Myocyte (in vitro differentiated cells): ENCODE data around the gene HOXD4. TPM values are rescaled to one million over a fixed set of nuclear protein-coding genes. Genes with fewer than 3 reads are reported as not detected.
A peak's percentile ranks its signal among the peaks of the same experiment; 100 is the strongest.

Experiments
- DNase-seq: peaks from one replicate; pipeline ENCODE4 v3.0.0-alpha.2; 2012; ENCODE audit warnings: low read depth
- total RNA-seq: library from RNA; depleted of rRNA; stranded (reverse); fragments of >200 nt; gene quantifications from 2 replicates; pipeline ENCODE4 v1.2.3, GENCODE V29; 2014

HOXD4 gene
- total RNA-seq, 1 donor from 2014 or later: not detected

DNA sequence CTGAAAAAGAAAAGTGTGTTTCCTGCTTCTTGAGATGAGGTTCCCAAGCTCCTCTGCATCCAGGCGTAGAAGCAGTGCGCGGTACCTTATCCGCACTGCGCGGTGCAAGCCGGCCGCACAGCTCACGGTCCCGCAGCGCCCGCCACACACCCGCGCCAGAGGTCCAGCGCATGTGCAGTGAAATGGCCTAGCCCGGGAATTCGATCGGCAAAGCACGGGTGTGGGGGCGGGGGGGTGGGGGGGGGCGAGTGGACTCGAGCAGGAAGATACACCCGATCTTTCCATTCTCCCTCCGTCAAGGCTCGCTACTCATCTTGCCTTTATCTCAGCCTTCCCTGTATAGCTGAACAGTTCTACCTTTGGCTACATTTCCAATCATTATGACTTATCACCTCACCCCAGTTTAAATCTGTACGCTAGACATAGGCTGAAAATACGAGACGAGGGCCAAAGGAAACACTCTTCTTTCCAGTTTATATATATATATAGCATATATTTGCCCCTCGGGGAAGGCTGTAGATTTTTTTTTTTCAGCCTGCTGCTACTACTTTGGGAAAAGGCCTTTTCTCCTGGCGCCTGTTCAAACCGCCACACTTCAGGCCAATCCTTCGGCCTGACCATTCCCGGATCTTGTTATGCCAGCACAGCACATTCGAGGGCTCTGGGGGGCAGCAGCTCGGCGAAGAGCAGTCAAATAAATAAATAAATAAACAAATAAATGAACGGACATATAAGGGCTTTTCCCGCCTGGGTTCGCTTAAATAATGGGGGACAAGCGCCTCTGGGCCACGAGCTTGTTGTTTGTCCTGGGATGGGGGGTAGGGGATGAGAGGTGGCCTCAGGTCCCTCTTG lies 11.5 kb upstream of the HOXD4 start:
- no peak for DNase-seq

DNA sequence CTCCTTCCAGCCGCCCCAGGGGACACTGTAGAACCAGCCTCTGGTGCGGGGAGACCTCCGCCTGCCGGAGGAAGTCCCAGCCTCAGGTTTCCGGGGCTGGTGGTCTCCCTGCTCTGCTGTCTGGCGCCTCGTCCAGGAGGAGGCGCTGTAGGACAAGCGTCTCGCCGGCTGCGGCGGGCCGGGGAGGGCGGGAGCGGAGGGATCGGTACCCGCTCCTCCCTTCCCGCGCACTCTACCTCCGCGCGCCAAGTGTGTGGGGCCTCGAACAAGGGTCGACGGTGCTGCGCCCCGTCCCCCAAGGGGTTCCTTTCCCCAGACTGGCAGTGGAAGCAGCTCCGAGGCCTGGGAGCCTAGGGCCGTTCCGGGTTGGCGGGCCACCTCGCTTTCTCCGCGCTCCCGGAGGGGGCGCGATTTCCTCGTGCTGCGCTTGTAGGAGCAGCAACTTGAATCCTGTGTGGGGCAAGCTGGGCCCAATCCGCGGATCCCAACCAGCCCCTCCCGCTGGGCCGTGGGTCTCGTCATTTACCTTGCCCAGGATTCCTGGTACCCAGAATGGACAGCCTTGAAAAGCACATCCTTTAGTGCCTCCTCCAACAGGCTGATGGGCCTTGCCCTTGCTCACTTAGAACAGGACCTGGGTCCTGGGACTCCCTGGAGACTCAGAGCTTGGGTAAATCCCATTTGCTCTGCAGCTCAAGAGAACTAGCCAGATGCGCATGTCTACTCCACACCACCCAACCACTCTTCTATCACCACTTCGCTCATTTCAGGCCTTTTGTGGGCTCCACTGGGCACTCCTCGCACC lies 10.6 kb upstream of the HOXD4 start:
- DNase-seq: peak; percentile 75

DNA sequence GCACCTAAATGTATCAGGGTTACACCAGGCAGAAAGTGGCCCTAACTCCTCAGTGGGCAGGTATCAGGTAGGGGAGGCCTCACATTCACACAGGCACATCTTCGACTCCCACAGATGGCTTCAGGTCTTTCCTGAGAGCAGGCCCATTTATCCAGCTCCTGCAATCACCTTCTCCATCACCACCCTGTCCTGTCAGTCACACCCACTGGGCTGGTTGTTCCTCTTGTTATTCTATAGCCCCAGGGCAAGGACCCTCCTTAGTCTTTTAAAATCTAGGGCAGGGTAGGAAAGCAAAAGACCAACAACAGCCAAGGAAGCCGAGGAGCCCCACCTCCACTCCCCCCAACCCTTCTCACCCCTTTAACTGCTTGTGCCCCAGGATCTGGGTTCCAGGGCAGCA lies 9.1 kb upstream of the HOXD4 start:
- no peak for DNase-seq

DNA sequence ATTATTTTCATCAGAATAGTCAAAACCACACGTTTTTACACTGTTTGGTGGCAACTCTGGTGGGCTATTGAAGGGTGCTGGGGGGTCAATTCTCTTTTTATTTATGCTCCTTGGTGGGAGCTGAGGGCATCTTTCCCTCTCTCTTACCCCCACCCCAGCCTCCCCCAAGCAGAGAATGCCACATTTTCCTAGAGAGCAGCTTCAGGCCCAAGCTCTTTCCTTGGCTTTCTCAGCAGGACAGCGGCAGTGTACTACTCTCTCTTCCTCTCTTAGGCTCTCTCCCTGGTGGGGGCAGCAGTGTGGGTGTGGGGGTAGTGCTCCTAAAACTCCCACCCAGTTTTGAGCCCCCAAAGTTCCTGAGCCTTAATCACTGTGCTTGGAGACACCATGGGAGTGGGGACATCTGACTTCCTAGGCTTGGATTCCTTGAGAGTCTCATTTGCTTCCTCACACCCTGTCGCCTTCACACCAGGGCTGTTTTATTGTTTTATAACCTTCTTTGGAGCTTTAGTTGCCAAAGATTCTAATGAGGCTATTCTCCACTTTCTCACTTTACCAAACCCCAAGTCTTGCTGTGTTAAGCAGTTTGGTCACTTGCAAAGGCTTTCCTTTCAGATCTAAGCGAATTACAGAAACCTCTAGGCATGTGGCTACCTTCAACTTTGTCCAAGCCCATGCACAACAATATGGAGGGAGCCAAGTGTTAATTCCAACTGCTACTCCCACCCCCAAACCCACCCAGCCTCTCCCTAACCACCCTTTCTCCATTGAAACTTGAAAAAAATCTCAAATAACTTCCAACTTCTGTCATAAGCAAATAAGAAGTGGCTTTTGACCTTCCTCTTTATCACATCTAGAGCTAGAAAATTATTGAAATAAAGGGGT lies 6.0 kb upstream of the HOXD4 start:
- no peak for DNase-seq

DNA sequence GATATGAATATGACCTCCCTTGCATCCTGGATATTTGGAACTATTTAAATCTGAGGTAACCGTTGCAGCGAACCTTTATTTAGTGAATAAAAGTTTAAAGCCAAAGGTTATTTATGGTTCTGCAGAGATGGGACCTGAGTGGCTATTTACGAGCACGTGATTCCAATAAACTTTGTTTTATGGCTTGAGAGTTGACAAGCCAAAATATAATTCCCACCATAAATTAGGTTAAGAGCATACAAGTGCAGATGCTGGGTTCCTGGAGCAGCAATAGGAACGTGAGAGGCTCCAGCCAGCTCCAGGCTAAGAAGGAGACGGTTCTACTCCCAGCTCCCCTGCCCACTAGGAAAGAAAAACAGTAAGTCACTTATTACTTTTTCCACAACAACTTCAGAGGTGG lies 5.2 kb upstream of the HOXD4 start:
- DNase-seq: no peak

DNA sequence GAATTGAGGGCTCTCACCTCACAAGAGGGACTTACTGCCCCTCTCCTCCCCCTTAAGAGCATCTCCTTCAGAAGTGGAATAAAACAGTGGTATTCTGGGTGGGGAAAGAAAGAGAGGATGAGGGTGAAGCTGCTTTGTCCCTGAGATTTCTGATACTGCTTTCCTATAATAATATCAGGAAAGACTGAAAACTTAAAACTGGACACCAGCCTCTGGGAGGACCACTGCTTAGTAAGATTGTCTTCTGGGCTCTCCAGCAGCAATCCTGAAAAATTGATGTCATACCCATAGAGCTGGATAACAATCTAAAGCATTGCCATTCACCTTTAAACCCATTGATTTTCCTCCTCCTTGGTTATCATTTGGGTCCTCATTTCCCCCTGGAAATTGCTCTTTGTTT lies 4.7 kb upstream of the HOXD4 start:
- DNase-seq: no peak

DNA sequence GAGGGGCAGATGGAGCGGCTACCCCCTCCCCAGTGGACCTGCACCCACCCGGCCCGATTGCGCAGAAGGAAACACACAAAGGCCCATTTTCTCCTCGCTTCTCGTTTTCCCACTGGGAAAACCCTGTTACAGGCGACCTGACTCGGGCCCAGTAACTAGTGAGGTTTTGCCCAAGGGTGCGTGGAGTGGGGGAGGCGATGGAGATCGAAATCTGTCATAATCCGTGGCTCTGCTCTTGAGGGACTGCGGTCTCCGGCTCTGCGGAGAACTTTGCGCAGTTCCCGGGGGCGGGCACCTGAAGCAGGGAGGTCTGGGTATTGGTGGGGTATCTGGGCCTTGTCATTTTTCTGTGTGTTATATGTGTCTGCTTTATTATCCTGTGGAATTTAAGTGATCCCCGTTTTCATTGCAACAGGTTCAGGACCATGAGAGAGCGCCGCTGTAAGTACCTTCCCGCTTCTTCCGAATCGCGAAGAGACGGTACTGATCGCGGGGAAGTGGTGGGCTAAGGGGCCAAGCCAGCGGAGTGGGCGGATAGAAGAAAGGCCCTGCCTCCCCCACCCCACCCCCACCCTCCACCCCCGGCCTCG lies 4.0 kb upstream of the HOXD4 start:
- no peak for DNase-seq

DNA sequence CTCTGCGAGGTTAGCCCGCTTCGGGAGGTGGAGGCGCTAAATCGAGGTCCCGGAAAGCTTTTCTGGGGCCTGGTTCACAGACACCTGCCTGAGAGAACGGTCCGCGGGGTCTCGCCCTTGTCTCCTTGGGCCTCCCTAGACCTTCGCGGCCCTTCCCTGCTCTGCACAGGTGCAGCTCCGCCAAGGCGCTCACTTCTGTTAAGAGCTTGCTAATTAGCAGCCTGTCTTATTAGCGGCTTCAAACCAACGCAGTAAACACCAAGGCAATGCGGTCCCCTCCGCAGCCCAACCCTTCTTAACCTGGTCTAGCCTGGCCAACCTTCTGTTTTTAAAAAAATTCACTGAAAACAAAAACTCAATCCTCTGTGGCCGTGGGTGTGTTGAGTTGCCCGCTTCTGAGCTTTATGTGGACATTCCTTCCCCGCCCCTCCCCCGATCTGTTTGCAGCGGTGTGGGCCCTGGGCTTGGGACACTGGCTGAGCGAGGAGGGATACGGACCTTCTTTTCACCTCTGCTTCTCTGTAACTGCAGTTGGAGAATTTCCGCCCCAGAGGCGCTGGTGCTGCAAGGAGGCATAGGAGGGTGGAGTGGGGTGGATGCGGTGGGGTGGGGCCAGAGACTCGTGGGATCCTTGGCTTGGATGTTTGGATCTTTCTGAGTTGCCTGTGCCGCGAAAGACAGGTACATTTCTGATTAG lies 3.4 kb upstream of the HOXD4 start:
- DNase-seq: no peak

DNA sequence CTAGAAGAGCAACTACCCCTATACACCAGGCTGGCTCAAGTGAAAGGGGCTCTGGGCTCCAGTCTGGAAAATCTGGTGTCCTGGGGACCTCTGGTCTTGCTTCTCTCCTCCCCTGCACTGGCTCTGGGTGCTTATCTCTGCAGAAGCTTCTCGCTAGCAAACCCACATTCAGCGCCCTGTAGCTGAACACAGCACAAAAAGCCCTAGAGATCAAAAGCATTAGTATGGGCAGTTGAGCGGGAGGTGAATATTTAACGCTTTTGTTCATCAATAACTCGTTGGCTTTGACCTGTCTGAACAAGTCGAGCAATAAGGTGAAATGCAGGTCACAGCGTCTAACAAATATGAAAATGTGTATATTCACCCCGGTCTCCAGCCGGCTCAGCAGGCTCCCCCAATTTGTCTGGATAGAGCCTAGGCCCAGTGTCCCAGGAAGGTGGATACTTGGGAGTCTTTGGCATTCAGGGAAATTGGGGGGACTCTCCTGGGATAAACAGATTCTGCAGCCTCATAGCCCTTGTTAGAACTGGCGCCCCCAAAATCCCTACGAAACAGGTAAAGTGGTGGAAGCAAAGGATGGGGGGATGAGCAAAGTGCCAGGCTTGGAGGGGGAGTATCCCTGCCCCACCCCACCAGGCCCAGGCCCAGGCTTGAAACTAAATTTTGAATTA lies 2.5 kb upstream of the HOXD4 start:
- no peak for DNase-seq

DNA sequence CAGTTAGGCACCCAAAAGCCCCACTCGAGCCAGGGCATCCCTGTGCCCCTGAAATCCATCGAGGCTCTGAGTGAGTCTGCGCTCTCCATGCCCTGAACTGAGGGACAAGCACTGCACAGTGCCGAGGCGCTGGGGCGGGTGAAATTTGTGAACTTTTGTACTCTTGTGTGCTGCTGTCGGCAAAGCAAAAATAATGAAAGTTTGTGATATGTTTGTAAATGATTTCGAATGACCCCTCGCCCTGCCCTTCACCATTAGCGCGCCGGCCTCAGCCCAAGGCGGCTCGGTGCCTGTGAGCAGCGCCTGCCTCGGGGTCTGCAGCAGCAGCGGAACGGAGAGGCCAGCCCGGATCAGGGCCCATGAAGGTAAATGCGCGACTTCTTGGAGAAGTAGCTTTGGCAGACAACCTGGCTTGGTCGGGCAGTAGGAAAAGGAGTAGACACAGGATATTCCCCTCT lies 1.8 kb upstream of the HOXD4 start:
- no peak for DNase-seq

DNA sequence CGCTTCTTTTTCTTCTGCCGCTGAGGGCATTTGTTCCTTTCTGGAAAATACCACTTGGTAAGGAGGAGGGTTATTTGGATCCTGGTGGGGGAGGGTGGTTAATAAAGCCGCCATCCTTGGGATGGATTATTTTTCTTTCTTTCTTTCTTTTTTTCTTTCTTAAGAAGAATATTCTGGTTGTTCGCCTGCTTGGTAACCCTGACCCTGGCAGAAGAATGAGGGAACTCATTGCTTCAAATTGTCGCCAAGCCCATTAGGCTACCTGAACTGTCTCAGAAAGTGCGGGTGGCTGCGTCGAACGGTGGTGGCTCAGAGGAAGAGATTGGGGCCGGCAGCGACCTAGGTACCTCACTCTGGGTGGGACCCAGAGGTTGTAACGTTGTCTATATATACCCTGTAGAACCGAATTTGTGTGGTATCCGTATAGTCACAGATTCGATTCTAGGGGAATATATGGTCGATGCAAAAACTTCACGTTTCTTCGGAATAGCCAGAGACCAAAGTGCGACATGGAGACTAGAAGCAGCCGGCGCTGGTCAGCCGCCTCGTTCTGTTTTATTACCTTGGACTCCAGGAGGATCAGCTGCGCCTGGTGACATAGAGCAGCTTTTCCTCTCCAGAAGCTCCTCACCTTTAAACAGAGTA lies 1.3 kb upstream of the HOXD4 start:
- DNase-seq: no peak

DNA sequence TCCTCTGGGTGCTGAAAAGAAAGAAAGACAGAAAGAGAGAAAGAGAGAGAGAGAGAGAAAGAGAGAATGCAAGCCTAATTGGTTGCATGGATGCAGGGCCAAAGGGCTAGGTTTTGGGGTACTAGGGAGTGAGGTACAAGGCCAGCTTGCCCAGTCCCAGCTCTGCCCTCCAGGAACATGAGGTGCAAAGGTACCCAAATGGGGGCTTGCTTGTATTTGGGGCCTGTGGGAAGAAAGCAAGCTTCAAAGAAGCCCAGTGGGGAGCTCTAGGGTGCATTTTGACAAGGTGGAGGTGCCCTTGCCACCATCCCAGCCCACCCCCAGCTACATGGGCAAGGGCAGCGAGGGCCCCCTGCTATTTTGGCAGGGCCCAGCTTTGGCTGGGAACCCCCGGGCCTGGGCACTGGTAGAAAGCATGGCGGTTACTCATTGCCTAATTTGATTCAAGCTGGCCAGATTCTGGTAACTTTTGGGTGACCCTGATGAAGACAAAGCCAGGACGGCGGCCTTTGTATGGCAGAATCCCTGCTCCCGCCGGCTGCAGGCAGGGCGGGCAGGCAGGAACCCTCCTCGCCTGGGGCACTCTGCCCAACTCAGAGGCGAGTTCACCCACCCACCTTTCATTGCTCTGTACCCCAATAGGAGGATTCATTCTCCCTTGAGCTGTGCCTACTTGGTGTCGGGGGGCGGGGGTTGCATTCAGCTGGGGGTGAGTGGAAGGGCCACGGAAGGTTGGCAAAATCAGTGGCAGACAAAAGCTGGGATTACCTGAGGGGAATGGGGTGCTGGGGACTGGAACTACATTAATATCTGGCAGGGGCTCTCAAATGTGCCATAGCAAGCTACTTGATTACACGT lies 537 bp upstream of the HOXD4 start:
- no peak for DNase-seq

DNA sequence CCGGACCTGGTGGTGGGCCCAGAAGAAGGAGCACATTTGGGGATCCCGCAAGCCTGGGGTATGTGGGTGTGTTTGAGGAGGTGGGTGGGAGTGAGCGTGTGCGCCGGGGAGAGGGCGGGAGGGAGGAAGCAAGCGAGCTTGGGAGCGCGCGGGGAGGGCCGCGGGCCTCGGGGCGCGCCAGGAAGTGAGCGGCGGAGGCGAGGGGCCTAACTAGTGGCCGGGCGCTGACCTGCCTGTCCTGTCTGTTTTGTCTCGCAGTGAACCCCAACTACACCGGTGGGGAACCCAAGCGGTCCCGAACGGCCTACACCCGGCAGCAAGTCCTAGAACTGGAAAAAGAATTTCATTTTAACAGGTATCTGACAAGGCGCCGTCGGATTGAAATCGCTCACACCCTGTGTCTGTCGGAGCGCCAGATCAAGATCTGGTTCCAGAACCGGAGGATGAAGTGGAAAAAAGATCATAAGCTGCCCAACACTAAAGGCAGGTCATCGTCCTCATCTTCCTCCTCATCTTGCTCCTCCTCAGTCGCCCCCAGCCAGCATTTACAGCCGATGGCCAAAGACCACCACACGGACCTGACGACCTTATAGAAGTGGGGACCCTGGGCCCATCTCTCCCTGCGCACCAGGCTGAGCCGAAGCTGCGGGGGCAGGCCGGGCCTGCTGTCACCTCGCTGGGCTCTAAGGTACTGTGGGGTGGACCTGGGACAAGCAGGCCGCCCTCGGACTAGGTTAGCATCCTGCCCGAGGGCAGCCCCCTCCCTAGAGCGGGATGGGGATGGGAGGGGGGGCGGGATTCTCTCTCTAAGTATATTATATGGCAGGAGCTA lies 1.2 kb downstream of the HOXD4 start:
- DNase-seq: no peak

DNA sequence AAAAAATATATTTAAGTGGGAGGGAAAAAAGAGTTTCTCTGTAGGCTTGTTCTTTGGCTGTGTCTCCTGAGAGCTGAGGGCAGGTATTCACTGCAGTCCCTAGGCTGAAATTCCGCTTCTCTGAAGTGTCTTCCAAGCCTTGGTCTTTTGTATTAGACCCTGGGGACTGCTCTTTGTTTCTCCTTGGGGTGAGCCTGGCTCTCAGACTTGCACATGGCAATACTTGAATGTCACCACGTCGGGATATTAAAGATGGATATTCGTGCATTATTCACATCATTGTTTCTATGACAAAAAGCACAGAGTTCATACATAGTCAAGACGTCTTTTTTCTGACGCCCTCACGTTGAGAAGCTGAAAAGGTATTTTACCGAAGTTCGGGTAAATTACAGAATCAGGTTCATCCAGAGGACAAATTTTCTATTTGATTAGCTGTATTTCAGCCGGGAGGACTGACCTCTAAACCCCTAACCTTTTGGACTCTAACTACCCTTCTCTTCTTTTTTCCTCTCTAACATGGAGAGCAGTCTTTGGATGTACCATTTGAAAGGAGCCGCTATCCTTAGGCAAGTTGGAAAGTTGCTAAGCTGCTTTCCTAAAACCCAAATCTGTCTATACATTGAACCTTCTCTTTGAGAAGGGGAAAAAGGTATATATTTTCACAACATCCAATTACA lies 3.4 kb downstream of the HOXD4 start:
- no peak for DNase-seq

DNA sequence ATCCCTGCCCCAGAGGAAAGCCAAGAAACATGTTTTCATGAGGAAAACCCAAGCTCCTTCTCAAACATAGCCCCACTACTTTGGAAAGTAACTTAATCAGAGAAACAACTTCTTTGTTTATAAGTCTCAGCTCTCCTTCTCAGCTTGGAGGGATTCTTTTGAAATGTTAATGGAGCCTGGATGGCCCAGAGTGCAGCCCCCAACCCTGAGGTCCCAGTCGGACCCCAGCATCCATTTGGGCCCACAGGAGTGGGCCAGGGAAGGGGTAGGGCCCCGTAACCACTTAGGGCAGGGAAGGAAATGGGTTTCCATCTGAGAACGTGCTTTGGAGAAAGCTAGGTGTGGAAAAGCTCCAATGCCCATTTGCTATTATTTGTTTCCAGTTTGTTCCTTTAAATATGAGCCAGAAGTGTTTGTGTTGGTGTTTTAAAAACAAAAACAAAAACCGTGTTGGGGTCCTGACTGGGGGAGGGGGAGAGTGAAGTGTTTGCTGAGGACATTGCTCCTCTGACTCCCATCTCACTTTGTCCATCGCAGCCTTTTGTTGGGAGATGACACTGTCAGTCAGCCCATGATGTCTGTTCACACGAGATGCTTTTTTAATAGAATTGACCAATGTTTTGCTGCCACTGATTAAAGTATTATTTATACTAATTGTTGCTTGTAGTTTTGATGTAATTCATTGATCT lies 4.2 kb downstream of the HOXD4 start:
- no peak for DNase-seq

DNA sequence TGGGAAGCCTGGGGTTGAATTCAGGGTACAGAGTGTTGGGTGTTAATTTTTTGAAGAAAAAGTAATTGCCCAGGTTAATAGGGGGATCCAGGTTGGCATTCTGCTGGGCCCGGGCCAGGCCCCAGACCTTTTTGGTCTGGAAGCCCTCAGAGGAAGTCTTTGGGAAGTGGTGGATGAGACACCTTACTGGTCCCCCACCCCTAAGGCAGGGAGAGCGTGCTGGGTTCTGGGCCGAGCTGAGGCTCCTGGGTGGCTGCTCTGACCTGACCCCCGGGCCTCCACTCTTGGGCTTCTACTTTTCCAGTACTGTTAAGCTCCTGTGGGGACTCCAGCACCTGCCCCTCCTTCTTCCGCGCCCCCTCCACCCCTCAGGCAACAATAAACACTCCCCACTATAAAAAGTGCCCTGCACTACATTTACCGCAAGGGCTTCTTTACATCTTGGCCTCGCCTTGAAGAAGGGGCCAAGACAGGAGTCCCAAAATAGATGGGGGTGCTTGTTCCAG lies 5.0 kb downstream of the HOXD4 start:
- DNase-seq: no peak
